OCI-LY1 (cell line): ENCODE data around the gene GNAS-AS1.

Experiments used
- EZH2 ChIP-seq: fragments of 200-600 bp; sonication (generic), shearing (Covaris generic); IDR thresholded peaks from 2 replicates; pipeline ENCODE4 v1.8.0; 2017; ENCODE audit warnings: borderline replicate concordance, mixed run types, mild to moderate bottlenecking, antibody characterized with exemption, low read length, moderate library complexity, mixed read lengths
- TF ChIP-seq, protein P1 (sequence below): fragments of 200-600 bp; sonication (generic), shearing (Covaris generic); IDR thresholded peaks from 2 replicates; pipeline ENCODE4 v1.5.1; 2017; ENCODE audit warnings: mild to moderate bottlenecking, antibody characterized with exemption, low read length, moderate library complexity, mixed read lengths

DNA sequence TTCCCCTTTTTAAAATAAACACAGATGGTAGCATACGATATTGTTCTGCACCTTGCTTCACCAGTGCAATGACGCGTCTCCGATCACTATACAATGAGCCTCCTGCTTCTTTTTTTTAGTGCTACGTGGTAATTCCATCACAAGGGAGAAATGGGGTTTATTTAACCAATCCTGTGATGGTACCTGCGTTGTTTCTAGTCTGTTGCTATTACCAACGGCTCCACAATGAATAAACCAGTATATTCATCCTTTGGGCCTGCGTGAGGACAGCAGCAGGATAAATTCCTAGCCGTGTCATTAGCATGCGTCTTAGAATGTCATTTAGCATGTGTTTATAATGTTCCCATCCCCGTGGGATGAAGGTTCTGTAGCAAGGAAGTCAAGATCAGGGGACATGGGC is 42.9 kb downstream of the GNAS-AS1 start:
- TF ChIP-seq, protein P1, sequence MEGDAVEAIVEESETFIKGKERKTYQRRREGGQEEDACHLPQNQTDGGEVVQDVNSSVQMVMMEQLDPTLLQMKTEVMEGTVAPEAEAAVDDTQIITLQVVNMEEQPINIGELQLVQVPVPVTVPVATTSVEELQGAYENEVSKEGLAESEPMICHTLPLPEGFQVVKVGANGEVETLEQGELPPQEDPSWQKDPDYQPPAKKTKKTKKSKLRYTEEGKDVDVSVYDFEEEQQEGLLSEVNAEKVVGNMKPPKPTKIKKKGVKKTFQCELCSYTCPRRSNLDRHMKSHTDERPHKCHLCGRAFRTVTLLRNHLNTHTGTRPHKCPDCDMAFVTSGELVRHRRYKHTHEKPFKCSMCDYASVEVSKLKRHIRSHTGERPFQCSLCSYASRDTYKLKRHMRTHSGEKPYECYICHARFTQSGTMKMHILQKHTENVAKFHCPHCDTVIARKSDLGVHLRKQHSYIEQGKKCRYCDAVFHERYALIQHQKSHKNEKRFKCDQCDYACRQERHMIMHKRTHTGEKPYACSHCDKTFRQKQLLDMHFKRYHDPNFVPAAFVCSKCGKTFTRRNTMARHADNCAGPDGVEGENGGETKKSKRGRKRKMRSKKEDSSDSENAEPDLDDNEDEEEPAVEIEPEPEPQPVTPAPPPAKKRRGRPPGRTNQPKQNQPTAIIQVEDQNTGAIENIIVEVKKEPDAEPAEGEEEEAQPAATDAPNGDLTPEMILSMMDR, result no peak
- no peak for TF ChIP-seq EZH2
